GM18499 (cell line): ENCODE results near the gene FBXL14.

Experiments
- ATAC-seq: cut with Tn5 transposase; IDR thresholded peaks from one replicate; pipeline ENCODE4 v1.9.1; 2021; ENCODE audit warnings: moderate number of reproducible peaks; ENCODE audit not compliant: insufficient read depth, unreplicated experiment

FBXL14 gene

GRCh38 chr12:1544996-1545700 is 49.2 kb downstream of the FBXL14 start:
- no peak for ATAC-seq

- no peak for ATAC-seq
Measured at GRCh38 chr12:1542599-1542998, 51.8 kb downstream of the FBXL14 start.

- no peak for ATAC-seq
Measured at GRCh38 chr12:1540690-1541089, 53.7 kb downstream of the FBXL14 start.

GRCh38 chr12:1539135-1539534 is 55.2 kb downstream of the FBXL14 start:
- no peak for ATAC-seq

GRCh38 chr12:1536817-1537216 is 57.6 kb downstream of the FBXL14 start:
- ATAC-seq, result no peak

GRCh38 chr12:1534748-1535147 is 59.6 kb downstream of the FBXL14 start:
- no peak for ATAC-seq

- peak; percentile 33 for ATAC-seq
Measured at GRCh38 chr12:1533602-1534304, 60.6 kb downstream of the FBXL14 start.

- ATAC-seq, result no peak
Measured at GRCh38 chr12:1533205-1533601, 61.2 kb downstream of the FBXL14 start.

GRCh38 chr12:1532375-1533165 is 61.8 kb downstream of the FBXL14 start:
- ATAC-seq, result no peak

GRCh38 chr12:1531654-1532374 is 62.6 kb downstream of the FBXL14 start:
- ATAC-seq, result no peak

GRCh38 chr12:1531153-1531653 is 63.2 kb downstream of the FBXL14 start:
- no peak for ATAC-seq

- ATAC-seq, result no peak
Measured at GRCh38 chr12:1530592-1531152, 63.7 kb downstream of the FBXL14 start.

GRCh38 chr12:1529862-1530591 is 64.4 kb downstream of the FBXL14 start:
- ATAC-seq, result no peak

- ATAC-seq, result no peak
Measured at GRCh38 chr12:1529228-1529861, 65.0 kb downstream of the FBXL14 start.

- ATAC-seq, result no peak
Measured at GRCh38 chr12:1528791-1529190, 65.6 kb downstream of the FBXL14 start.

- ATAC-seq, result no peak
Measured at GRCh38 chr12:1527789-1528188, 66.6 kb downstream of the FBXL14 start.

- no peak for ATAC-seq
Measured at GRCh38 chr12:1525858-1526257, 68.5 kb downstream of the FBXL14 start.

- ATAC-seq, result no peak
Measured at GRCh38 chr12:1523558-1524050, 70.8 kb downstream of the FBXL14 start.

- ATAC-seq, result no peak
Measured at GRCh38 chr12:1523046-1523445, 71.3 kb downstream of the FBXL14 start.
